ENCODE results near the gene EMP2.

EMP2 gene

DNA sequence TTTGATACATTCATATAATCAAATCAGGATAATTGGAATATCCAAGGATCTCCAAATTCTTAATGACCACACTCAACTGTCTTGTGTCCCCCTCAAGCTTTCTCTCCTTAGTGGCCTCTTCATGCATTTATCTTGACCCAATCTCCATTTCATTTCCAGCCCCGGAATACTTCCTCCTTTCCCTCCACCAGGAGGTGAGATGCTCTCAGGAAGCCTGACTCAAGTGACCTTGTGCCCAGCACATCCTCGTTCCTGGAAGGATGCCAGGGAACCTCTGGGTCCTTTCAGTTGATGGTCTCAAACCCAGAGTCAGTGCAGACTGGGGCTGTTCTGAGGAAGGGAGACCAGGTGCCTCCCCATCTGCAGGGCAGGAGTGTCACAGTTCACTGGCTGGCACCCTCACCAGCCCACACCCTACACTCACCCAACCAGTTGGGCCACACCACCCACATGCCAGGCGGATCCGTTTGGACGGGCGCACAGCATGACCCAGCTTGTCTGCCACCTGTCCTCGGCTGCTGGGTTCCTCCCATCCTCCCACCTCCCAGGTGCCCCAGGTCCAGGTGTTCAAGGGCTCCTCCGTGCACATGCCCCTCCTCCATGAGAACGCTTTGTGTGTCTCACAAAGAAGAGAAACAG is 14.0 kb upstream of the EMP2 start:
- Histone ChIP-seq H3K79me2 (ENCODE audit: insufficient read depth, low read length) (no peaks in the 10 kb centered on the region), H3K4me2 (ENCODE audit: low read length) (no peak overlapping the region), H3K4me3 (ENCODE audit: low read depth, low read length, poor library complexity, severe bottlenecking) (no peak overlapping the region), H3K27ac (ENCODE audit: low read depth, low read length, poor library complexity, severe bottlenecking) (no peak overlapping the region), H3K9ac (ENCODE audit: low read length) (no peak overlapping the region), H3K27me3 (ENCODE audit: insufficient read depth, low read length) (0 out of 2 replicates have a peak, but pooled peaks cover 3% of the 10 kb centered on the region), H4K20me1 (ENCODE audit: insufficient read depth, low read length) (no peaks in the 10 kb centered on the region), H2AFZ (ENCODE audit: low read length) (no peak overlapping the region), H3K4me1 (ENCODE audit: insufficient read depth, low read length, severe bottlenecking) (no peaks in the 10 kb centered on the region), H3F3A (ENCODE audit: insufficient read depth, low read length) (no peaks in the 10 kb centered on the region), H3K9me2 (ENCODE audit: low read depth, low read length) (no peaks in the 10 kb centered on the region), H3K36me3 (ENCODE audit: insufficient read depth, low read length) (no peaks in the 10 kb centered on the region), H3K9me3 (ENCODE audit: low read length) (no peaks in the 10 kb centered on the region)
- no peak for TF ChIP-seq CTCF (IDR thresholded peaks at IDR 0.05; ENCODE audit: low read length)
- TF ChIP-seq EZH2 (IDR thresholded peaks at IDR 0.05; ENCODE audit: borderline replicate concordance, low read length), result no peak

DNA sequence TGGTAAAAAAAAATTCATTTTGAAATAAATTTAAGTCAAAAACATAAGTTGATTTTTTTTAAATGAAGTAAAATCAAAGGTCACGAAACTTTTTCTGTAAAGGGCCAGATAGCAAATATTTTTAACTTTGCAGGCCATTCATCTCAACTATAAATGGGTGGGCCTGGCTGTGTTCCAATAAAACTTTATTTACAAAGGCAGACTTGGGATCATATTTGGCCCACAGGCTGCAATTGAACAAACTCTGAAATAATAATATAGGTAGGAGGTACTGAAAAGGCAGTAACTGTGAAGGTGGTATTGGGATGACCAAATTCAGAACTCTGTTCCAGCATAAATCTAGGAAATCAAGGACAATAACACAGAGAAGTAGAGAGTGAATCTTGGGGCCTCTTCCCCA is 12.2 kb upstream of the EMP2 start:
- Histone ChIP-seq H3F3A (ENCODE audit: insufficient read depth, low read length) (no peaks in the 10 kb centered on the region), H3K27ac (ENCODE audit: low read depth, low read length, poor library complexity, severe bottlenecking) (no peak overlapping the region), H3K36me3 (ENCODE audit: insufficient read depth, low read length) (no peaks in the 10 kb centered on the region), H2AFZ (ENCODE audit: low read length) (no peak overlapping the region), H3K4me2 (ENCODE audit: low read length) (no peak overlapping the region), H3K27me3 (ENCODE audit: insufficient read depth, low read length) (peaks cover 3% of the 10 kb centered on the region; the same call in 1 of the 2 replicates), H4K20me1 (ENCODE audit: insufficient read depth, low read length) (no peaks in the 10 kb centered on the region), H3K79me2 (ENCODE audit: insufficient read depth, low read length) (no peaks in the 10 kb centered on the region), H3K9me3 (ENCODE audit: low read length) (no peaks in the 10 kb centered on the region), H3K9ac (ENCODE audit: low read length) (no peak overlapping the region), H3K9me2 (ENCODE audit: low read depth, low read length) (no peaks in the 10 kb centered on the region), H3K4me3 (ENCODE audit: low read depth, low read length, poor library complexity, severe bottlenecking) (no peak overlapping the region), H3K4me1 (ENCODE audit: insufficient read depth, low read length, severe bottlenecking) (no peaks in the 10 kb centered on the region)
- no peak for TF ChIP-seq EZH2 (IDR thresholded peaks at IDR 0.05; ENCODE audit: borderline replicate concordance, low read length)
- TF ChIP-seq CTCF (IDR thresholded peaks at IDR 0.05; ENCODE audit: low read length), result no peak

- H3F3A ChIP-seq (ENCODE audit: insufficient read depth, low read length), result no peaks in the 10 kb centered on the region
- no peaks in the 10 kb centered on the region for H3K4me1 ChIP-seq (ENCODE audit: insufficient read depth, low read length, severe bottlenecking)
- peaks cover 6% of the 10 kb centered on the region; the same call in 1 of the 2 replicates for H3K27me3 ChIP-seq (ENCODE audit: insufficient read depth, low read length)
- H3K79me2 ChIP-seq (ENCODE audit: insufficient read depth, low read length), result no peaks in the 10 kb centered on the region
- H3K36me3 ChIP-seq (ENCODE audit: insufficient read depth, low read length), result no peaks in the 10 kb centered on the region
- H3K9me3 ChIP-seq (ENCODE audit: low read length), result no peaks in the 10 kb centered on the region
- H3K9me2 ChIP-seq (ENCODE audit: low read depth, low read length), result no peaks in the 10 kb centered on the region
- no peak overlapping the region for H2AFZ ChIP-seq (ENCODE audit: low read length)
- no peak overlapping the region for H3K9ac ChIP-seq (ENCODE audit: low read length)
- H3K27ac ChIP-seq (ENCODE audit: low read depth, low read length, poor library complexity, severe bottlenecking), result no peak overlapping the region
- H4K20me1 ChIP-seq (ENCODE audit: insufficient read depth, low read length), result no peaks in the 10 kb centered on the region
- H3K4me2 ChIP-seq (ENCODE audit: low read length), result no peak overlapping the region
- TF ChIP-seq CTCF (IDR thresholded peaks at IDR 0.05; ENCODE audit: low read length) (no peak), EZH2 (IDR thresholded peaks at IDR 0.05; ENCODE audit: borderline replicate concordance, low read length) (no peak)
- H3K4me3 ChIP-seq (ENCODE audit: low read depth, low read length, poor library complexity, severe bottlenecking), result no peak overlapping the region
Observed at GRCh38 chr16:10590342-10590741, 9.9 kb upstream of the EMP2 start.

All from OCI-LY1 (cell line).